Measurements from ENCODE around the gene HBZ.

GRCh38 chr16:167122-167690, 14.8 kb downstream of the HBZ start:
- no peak for TF ChIP-seq CTCF (conservative IDR thresholded peaks at IDR 0.05; ENCODE audit: low read length)
- TF ChIP-seq EZH2phosphoT487 (IDR thresholded peaks at IDR 0.05; ENCODE audit: borderline replicate concordance, low read depth, low read length): no peak

Measured in OCI-LY7 (cell line).